ENCODE measurements around the gene NINJ1. TPM values are rescaled to one million over a fixed set of nuclear protein-coding genes. Genes with fewer than 3 reads are reported as not detected.
"Not testable (repeated sequence)": the region's sequence is repeated elsewhere in the genome, so short reads cannot be mapped to it uniquely, and the experiment has no call there.

The NINJ1 gene
- total RNA-seq, 1 donor from 2014 or later = 34.7 TPM

- H3K27me3 Mint-ChIP-seq (ENCODE audit: low read depth) = no peaks in the 10 kb centered on the region
- peaks cover 4% of the 10 kb centered on the region for H3K9me3 Mint-ChIP-seq
- TF ChIP-seq CTCF (IDR thresholded peaks at IDR 0.05; ENCODE audit: unreplicated experiment) = no peak
- no peak overlapping the region for H3K4me3 Mint-ChIP-seq
- DNase-seq (ENCODE audit: low spot score in 2 of 2, unreplicated experiment in 2 of 2) = no peak
- H3K36me3 Mint-ChIP-seq = no peaks in the 10 kb centered on the region
- H3K4me1 Mint-ChIP-seq = peaks cover 6% of the 10 kb centered on the region
- no peak overlapping the region for H3K27ac Mint-ChIP-seq
Observed at GRCh38 chr9:93148721-93149120, 14.7 kb upstream of the NINJ1 start.

GRCh38 chr9:93147632-93148031 is 13.6 kb upstream of the NINJ1 start:
- no peak for TF ChIP-seq CTCF (IDR thresholded peaks at IDR 0.05; ENCODE audit: unreplicated experiment)
- H3K9me3 Mint-ChIP-seq = peaks cover 4% of the 10 kb centered on the region
- DNase-seq (ENCODE audit: low spot score in 2 of 2, unreplicated experiment in 2 of 2) = no peak
- no peak overlapping the region for H3K4me3 Mint-ChIP-seq
- H3K4me1 Mint-ChIP-seq = peaks cover 6% of the 10 kb centered on the region
- no peaks in the 10 kb centered on the region for H3K27me3 Mint-ChIP-seq (ENCODE audit: low read depth)
- no peak overlapping the region for H3K27ac Mint-ChIP-seq
- H3K36me3 Mint-ChIP-seq = no peaks in the 10 kb centered on the region

GRCh38 chr9:93146696-93147095 is 12.6 kb upstream of the NINJ1 start:
- H3K4me1 Mint-ChIP-seq, H3K9me3 Mint-ChIP-seq: not testable (repeated sequence)

GRCh38 chr9:93143830-93144530 is 9.9 kb upstream of the NINJ1 start:
- Mint-ChIP-seq H3K4me3 (no peak overlapping the region), H3K27me3 (ENCODE audit: low read depth) (no peaks in the 10 kb centered on the region), H3K36me3 (no peaks in the 10 kb centered on the region), H3K9me3 (no peaks in the 10 kb centered on the region), H3K4me1 (peaks cover 6% of the 10 kb centered on the region), H3K27ac (no peak overlapping the region)
- TF ChIP-seq CTCF (IDR thresholded peaks at IDR 0.05; ENCODE audit: unreplicated experiment) = no peak
- no peak for DNase-seq (ENCODE audit: low spot score in 2 of 2, unreplicated experiment in 2 of 2)

More at GRCh38 chr9:93146696-93147095, 12.6 kb upstream of the NINJ1 start:
- not testable (repeated sequence) for H3K36me3 Mint-ChIP-seq; DNase-seq (ENCODE audit: low spot score in 2 of 2, unreplicated experiment in 2 of 2); H3K27ac Mint-ChIP-seq; H3K27me3 Mint-ChIP-seq (ENCODE audit: low read depth); H3K4me3 Mint-ChIP-seq

- Mint-ChIP-seq H3K27me3 (ENCODE audit: low read depth) (no peaks in the 10 kb centered on the region), H3K9me3 (peaks cover 3% of the 10 kb centered on the region)
Observed at GRCh38 chr9:93141771-93142483, 7.9 kb upstream of the NINJ1 start.

More at GRCh38 chr9:93141771-93142483, 7.9 kb upstream of the NINJ1 start:
- Mint-ChIP-seq H3K36me3 (no peaks in the 10 kb centered on the region), H3K4me1 (peaks cover 6% of the 10 kb centered on the region), H3K4me3 (no peak overlapping the region), H3K27ac (no peak overlapping the region)
- TF ChIP-seq CTCF (IDR thresholded peaks at IDR 0.05; ENCODE audit: unreplicated experiment) = no peak
- no peak for DNase-seq (ENCODE audit: low spot score in 2 of 2, unreplicated experiment in 2 of 2)

All from mesothelial cell of epicardium (in vitro differentiated cells).